Duodenal mucosa (tissue), 2 donors: ENCODE data around the gene STRBP.
"Not testable (repeated sequence)": the region's sequence is repeated elsewhere in the genome, so short reads cannot be mapped to it uniquely, and the experiment has no call there.

Experiments
- H3K27ac ChIP-seq: one replicate; pipeline ENCODE4 v1.7.0; 2013; ENCODE audit warnings: low read depth, low read length
- H3K27me3 ChIP-seq, 2 donors: one replicate each; pipeline ENCODE4 v1.7.0; 2013; ENCODE audit warnings: low read length in 2 of 2, control low read depth in 1 of 2; ENCODE audit not compliant: insufficient read depth in 2 of 2, control insufficient read depth in 1 of 2
- H3K36me3 ChIP-seq, 2 donors: one replicate each; pipeline ENCODE4 v1.7.0; 2013; ENCODE audit warnings: low read length in 2 of 2, control low read depth in 1 of 2; ENCODE audit not compliant: insufficient read depth in 2 of 2, control insufficient read depth in 1 of 2
- H3K4me1 ChIP-seq, 2 donors: one replicate each; pipeline ENCODE4 v1.7.0; 2013; ENCODE audit warnings: low read length in 2 of 2, control low read depth in 1 of 2; ENCODE audit not compliant: insufficient read depth in 2 of 2, control insufficient read depth in 1 of 2
- H3K4me3 ChIP-seq, 2 donors: one replicate each; pipeline ENCODE4 v1.7.0; 2013; ENCODE audit warnings: low read length in 2 of 2, low read depth in 1 of 2
- H3K9ac ChIP-seq, 2 donors: one replicate each; pipeline ENCODE4 v1.7.0; 2013; ENCODE audit warnings: low read length in 2 of 2, low read depth in 1 of 2
- H3K9me3 ChIP-seq, 2 donors: one replicate each; pipeline ENCODE4 v1.7.0; 2013; ENCODE audit warnings: low read length in 2 of 2, control low read depth in 1 of 2; ENCODE audit not compliant: control insufficient read depth in 1 of 2

STRBP gene

GRCh38 chr9:123251741-123252140, 16.6 kb downstream of the STRBP start:
- peak overlapping the region; percentile 4 to 9 for H3K4me3 ChIP-seq
- no peak overlapping the region for H3K9ac ChIP-seq
- no peaks in the 10 kb centered on the region for H3K27me3 ChIP-seq
- peaks cover 9 to 15% of the 10 kb centered on the region in 2 donors for H3K4me1 ChIP-seq
- no peaks in the 10 kb centered on the region for H3K36me3 ChIP-seq
- no peak overlapping the region for H3K27ac ChIP-seq
- H3K9me3 ChIP-seq, result no peaks in the 10 kb centered on the region

DNA sequence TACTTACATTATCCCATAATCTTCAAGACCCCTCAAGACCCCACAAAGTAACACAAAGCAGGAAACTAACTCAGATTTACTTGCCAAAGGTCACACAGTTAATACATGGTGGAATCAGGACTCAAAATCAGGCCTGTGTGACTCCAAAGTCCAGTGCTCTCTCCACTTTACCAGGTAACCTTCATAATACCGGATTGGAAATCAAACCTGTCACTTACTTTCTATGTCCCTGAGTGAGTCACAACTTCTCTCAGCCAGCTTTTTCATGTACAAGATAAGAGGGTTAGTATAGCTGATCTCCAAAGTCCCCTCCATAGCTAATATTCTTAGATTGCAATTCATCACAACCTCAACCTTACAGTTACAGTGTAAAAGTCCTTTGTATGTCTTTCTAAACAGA, 17.1 kb downstream of the STRBP start:
- Histone ChIP-seq H3K9ac (no peak overlapping the region), H3K9me3 (no peaks in the 10 kb centered on the region), H3K27me3 (no peaks in the 10 kb centered on the region), H3K36me3 (no peaks in the 10 kb centered on the region), H3K4me3 (peak overlapping the region in 1 of 2 donors; percentile 4), H3K4me1 (peaks cover 9 to 18% of the 10 kb centered on the region in 2 donors), H3K27ac (no peak overlapping the region)

GRCh38 chr9:123250504-123250903, 17.9 kb downstream of the STRBP start:
- H3K27me3 ChIP-seq, result no peaks in the 10 kb centered on the region
- no peak overlapping the region for H3K9ac ChIP-seq
- H3K36me3 ChIP-seq, result no peaks in the 10 kb centered on the region
- no peaks in the 10 kb centered on the region for H3K9me3 ChIP-seq
- H3K4me3 ChIP-seq, result no peak overlapping the region
- peaks cover 9 to 18% of the 10 kb centered on the region in 2 donors for H3K4me1 ChIP-seq
- no peak overlapping the region for H3K27ac ChIP-seq

- not testable (repeated sequence) for H3K27me3 ChIP-seq, H3K9ac ChIP-seq, H3K9me3 ChIP-seq, H3K36me3 ChIP-seq, H3K27ac ChIP-seq, H3K4me3 ChIP-seq
- H3K4me1 ChIP-seq, result peaks cover 9 to 18% of the 10 kb centered on the region in 2 donors
Measured at GRCh38 chr9:123249162-123249561, 19.2 kb downstream of the STRBP start.

- Histone ChIP-seq H3K9me3 (no peaks in the 10 kb centered on the region), H3K27ac (no peak overlapping the region), H3K9ac (no peak overlapping the region), H3K4me1 (peaks cover 9 to 18% of the 10 kb centered on the region in 2 donors), H3K4me3 (no peak overlapping the region), H3K36me3 (no peaks in the 10 kb centered on the region), H3K27me3 (no peaks in the 10 kb centered on the region)
Measured at GRCh38 chr9:123248630-123249029, 19.8 kb downstream of the STRBP start.

DNA sequence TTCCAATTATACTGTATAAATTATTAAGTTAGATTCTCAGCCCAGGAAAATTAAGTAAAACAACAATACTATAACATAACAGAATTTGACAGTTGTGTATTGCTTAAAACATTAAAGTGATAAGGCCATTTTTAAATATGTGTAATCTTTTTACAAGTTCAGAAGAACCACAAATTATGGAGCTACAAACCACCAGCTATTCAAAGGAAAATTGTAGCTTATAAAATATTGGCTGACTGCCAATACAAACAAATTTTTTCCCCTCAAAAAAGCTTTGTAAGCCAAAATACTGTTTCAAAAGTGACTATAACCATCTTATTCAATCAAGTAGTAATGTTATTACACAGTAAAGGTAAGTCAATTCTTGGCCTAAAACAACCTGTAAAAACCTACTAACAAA, 21.9 kb downstream of the STRBP start:
- H3K9me3 ChIP-seq, result no peaks in the 10 kb centered on the region
- no peak overlapping the region for H3K9ac ChIP-seq
- H3K4me3 ChIP-seq, result no peak overlapping the region
- no peaks in the 10 kb centered on the region for H3K27me3 ChIP-seq
- H3K27ac ChIP-seq, result no peak overlapping the region
- peaks cover under 1 to 10% of the 10 kb centered on the region in 2 donors for H3K4me1 ChIP-seq
- H3K36me3 ChIP-seq, result no peaks in the 10 kb centered on the region

- Histone ChIP-seq H3K27ac (no peak overlapping the region), H3K9me3 (no peaks in the 10 kb centered on the region), H3K4me1 (peaks cover 0 to 4% of the 10 kb centered on the region in 2 donors), H3K4me3 (no peak overlapping the region), H3K36me3 (no peaks in the 10 kb centered on the region), H3K27me3 (no peaks in the 10 kb centered on the region), H3K9ac (no peak overlapping the region)
Measured at GRCh38 chr9:123239726-123240125, 28.7 kb downstream of the STRBP start.

- H3K9me3 ChIP-seq, result no peaks in the 10 kb centered on the region
- peaks cover 0 to 4% of the 10 kb centered on the region in 2 donors for H3K4me1 ChIP-seq
- no peaks in the 10 kb centered on the region for H3K27me3 ChIP-seq
- no peak overlapping the region for H3K4me3 ChIP-seq
- no peak overlapping the region for H3K27ac ChIP-seq
- H3K9ac ChIP-seq, result no peak overlapping the region
- no peaks in the 10 kb centered on the region for H3K36me3 ChIP-seq
Measured at GRCh38 chr9:123238365-123238764, 30.0 kb downstream of the STRBP start.

- Histone ChIP-seq H3K4me3 (no peak overlapping the region), H3K4me1 (peaks cover 0 to 4% of the 10 kb centered on the region in 2 donors), H3K36me3 (no peaks in the 10 kb centered on the region), H3K9ac (no peak overlapping the region), H3K27ac (no peak overlapping the region), H3K9me3 (no peaks in the 10 kb centered on the region), H3K27me3 (no peaks in the 10 kb centered on the region)
Measured at GRCh38 chr9:123237220-123237619, 31.2 kb downstream of the STRBP start.

DNA sequence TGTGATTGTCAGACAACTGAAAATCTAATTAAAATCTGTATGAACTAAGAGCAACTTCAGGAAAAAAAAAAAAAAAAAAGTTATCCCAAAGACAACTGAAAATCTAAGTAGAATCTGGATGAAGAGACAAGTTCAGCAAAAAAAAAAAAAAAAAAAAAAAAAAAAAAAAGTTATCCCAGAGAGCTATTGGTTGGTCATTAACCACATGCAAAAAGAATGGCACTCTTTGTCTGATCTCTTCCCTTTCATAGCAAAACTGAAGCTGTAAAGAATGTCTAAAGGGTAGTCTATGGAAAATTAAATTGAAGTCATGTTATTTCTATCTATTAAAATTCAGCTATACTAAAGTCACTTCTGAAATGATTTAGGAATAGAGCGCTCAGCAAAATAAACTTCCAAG, 32.9 kb downstream of the STRBP start:
- Histone ChIP-seq H3K4me3 (no peak overlapping the region), H3K27ac (no peak overlapping the region), H3K27me3 (no peaks in the 10 kb centered on the region), H3K4me1 (peaks cover 0 to 4% of the 10 kb centered on the region in 2 donors), H3K9ac (no peak overlapping the region), H3K9me3 (no peaks in the 10 kb centered on the region), H3K36me3 (no peaks in the 10 kb centered on the region)

GRCh38 chr9:123234853-123235252, 33.5 kb downstream of the STRBP start:
- Histone ChIP-seq H3K4me1 (peaks cover 0 to 4% of the 10 kb centered on the region in 2 donors), H3K9ac (no peak overlapping the region), H3K4me3 (no peak overlapping the region), H3K9me3 (no peaks in the 10 kb centered on the region), H3K36me3 (no peaks in the 10 kb centered on the region), H3K27ac (no peak overlapping the region), H3K27me3 (no peaks in the 10 kb centered on the region)
